Epithelial cell of esophagus (primary cell): ENCODE data around the gene ALPP.

Source experiments
- DNase-seq: peaks from one replicate; pipeline ENCODE4 v3.0.0; 2010; ENCODE audit warnings: low read depth
- H3K4me3 ChIP-seq: 2 replicates; pipeline ENCODE4 v1.5.1; 2011; ENCODE audit warnings: mild to moderate bottlenecking, low read length, control low read depth
- TF ChIP-seq, protein P1 (sequence below): IDR thresholded peaks from 2 replicates; pipeline ENCODE4 v1.5.1; 2011; ENCODE audit warnings: low read depth, mild to moderate bottlenecking, low read length, control low read depth, inconsistent platforms; ENCODE audit not compliant: insufficient read depth; ENCODE audit errors: missing control alignments

Gene ALPP

GRCh38 chr2:232347369-232347768 is 31.2 kb upstream of the ALPP start:
- no peak for DNase-seq
- H3K4me3 ChIP-seq: no peak overlapping the region
- TF ChIP-seq, protein P1, sequence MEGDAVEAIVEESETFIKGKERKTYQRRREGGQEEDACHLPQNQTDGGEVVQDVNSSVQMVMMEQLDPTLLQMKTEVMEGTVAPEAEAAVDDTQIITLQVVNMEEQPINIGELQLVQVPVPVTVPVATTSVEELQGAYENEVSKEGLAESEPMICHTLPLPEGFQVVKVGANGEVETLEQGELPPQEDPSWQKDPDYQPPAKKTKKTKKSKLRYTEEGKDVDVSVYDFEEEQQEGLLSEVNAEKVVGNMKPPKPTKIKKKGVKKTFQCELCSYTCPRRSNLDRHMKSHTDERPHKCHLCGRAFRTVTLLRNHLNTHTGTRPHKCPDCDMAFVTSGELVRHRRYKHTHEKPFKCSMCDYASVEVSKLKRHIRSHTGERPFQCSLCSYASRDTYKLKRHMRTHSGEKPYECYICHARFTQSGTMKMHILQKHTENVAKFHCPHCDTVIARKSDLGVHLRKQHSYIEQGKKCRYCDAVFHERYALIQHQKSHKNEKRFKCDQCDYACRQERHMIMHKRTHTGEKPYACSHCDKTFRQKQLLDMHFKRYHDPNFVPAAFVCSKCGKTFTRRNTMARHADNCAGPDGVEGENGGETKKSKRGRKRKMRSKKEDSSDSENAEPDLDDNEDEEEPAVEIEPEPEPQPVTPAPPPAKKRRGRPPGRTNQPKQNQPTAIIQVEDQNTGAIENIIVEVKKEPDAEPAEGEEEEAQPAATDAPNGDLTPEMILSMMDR: no peak

DNA sequence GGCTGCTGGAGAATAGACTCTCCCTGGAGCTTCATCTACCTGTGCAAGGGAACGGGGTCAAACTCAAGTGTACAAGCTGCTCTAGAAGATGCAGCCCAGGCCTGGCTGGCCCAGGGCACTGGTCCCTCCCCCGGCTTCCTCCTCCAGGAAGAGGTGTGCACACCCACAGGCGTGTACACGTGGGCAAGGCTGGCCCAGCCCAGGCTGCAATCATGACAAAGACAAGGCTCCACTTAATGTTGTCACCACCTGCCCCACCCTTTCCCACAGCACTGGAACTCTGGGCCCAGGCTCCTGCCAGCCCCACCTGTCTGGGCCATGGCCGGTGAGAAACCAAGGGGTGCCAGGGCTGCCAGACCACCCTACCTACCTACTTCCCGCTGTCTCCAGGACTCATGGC is 29.6 kb upstream of the ALPP start:
- DNase-seq: peak; percentile 69
- TF ChIP-seq, protein P1: no peak
- no peak overlapping the region for H3K4me3 ChIP-seq

DNA sequence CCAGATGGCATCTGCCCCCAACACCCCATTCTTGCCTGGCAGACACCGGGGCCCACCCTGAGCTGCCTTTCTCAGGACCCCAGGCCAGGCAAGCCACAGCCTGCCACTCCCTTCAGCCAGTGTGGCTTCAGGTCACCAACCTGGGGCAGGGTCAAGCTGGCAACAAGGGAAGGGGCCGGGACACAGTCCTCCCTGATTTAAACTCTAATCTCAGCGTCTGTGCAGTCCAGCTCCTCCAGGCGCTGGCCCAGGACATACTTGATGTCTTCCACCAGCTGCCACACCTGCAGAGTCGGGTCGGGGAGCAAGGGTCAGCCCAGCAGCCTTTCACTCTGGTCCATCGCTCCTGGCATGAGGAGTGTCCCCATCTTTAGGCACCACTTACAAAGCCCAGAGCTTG is 29.0 kb upstream of the ALPP start:
- no peak for DNase-seq
- TF ChIP-seq, protein P1: no peak

GRCh38 chr2:232349946-232350635 is 28.5 kb upstream of the ALPP start:
- H3K4me3 ChIP-seq: no peak overlapping the region
- DNase-seq: no peak
- TF ChIP-seq, protein P1: no peak

More for the DNA sequence above, 29.0 kb upstream of the ALPP start:
- no peak overlapping the region for H3K4me3 ChIP-seq

- peak; percentile 43 for DNase-seq
- TF ChIP-seq, protein P1: no peak
- H3K4me3 ChIP-seq: no peak overlapping the region
These were observed 27.5 kb upstream of the ALPP start for GRCh38 chr2:232350804-232351685.

DNA sequence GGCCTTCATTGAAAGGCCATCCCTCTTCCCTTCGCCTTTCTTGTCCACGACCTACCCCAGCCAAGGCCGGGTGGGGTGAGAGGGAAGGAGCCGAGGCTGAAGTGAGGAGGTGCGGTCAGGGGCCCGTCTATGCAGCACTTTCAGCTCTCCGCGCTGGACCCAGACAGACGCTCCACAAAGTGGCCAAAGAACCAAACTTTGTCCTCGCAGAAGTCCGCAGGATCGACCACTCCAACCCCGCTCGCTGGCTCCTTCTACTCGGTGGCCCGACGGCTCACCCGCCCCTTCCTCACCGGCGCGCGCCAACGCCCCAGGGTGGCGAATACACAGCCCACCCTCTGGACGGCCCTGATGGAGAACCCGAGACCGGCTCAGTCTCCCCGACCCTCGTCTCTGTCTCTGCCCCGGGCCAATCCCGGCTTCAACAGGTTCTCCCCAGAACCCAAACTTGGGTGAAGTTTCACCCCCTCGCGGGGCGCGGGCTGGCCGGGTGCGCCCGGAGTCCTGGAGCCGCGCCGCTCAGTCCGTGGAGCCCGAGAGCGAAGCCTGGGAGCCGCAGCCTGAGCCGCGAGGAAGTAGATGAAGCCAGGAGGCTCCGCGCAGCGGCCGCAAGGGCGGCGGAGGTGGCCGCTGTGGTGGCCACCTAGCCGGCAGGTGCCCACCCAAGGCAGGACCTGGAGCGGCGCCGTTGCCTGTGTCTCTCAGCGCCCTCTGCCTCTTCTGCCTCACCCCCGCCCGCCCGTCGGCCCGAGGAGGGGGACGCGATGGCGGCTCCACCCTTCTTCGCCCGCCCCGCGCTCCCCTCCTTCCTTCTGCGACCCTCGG is 26.7 kb upstream of the ALPP start:
- no peak overlapping the region for H3K4me3 ChIP-seq
- no peak for DNase-seq
- TF ChIP-seq, protein P1: no peak
